Astrocyte (in vitro differentiated cells and primary cell): ENCODE results near the gene SELENOO.

Experiments used
- EZH2 ChIP-seq: IDR thresholded peaks from 2 replicates; pipeline ENCODE4 v1.6.1; 2012; ENCODE audit warnings: mild to moderate bottlenecking, low read length, inconsistent platforms; ENCODE audit not compliant: insufficient read depth
- TF ChIP-seq, protein P1 (sequence below): IDR thresholded peaks from 2 replicates; pipeline ENCODE4 v1.5.1; 2011; ENCODE audit warnings: low read depth, mild to moderate bottlenecking, inconsistent platforms, low read length, moderate library complexity; ENCODE audit not compliant: insufficient read depth

GRCh38 chr22:50253046-50253915, 52.5 kb downstream of the SELENOO start:
- TF ChIP-seq EZH2, result no peak
- TF ChIP-seq, protein P1, sequence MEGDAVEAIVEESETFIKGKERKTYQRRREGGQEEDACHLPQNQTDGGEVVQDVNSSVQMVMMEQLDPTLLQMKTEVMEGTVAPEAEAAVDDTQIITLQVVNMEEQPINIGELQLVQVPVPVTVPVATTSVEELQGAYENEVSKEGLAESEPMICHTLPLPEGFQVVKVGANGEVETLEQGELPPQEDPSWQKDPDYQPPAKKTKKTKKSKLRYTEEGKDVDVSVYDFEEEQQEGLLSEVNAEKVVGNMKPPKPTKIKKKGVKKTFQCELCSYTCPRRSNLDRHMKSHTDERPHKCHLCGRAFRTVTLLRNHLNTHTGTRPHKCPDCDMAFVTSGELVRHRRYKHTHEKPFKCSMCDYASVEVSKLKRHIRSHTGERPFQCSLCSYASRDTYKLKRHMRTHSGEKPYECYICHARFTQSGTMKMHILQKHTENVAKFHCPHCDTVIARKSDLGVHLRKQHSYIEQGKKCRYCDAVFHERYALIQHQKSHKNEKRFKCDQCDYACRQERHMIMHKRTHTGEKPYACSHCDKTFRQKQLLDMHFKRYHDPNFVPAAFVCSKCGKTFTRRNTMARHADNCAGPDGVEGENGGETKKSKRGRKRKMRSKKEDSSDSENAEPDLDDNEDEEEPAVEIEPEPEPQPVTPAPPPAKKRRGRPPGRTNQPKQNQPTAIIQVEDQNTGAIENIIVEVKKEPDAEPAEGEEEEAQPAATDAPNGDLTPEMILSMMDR, result no peak
